Activated CD8-positive, alpha-beta memory T cell treated with anti-CD3 and anti-CD28 coated beads, Interleukin-2, amount 50 U/mL, for 1 hour (primary cell): ENCODE results near the gene CABLES1.
"Not testable (repeated sequence)": the region's sequence is repeated elsewhere in the genome, so short reads cannot be mapped to it uniquely, and the experiment has no call there.

ENCODE experiments used
- DNase-seq: peaks from one replicate; pipeline ENCODE4 v3.0.0-alpha.2; 2020; ENCODE audit errors: extremely low read depth

Gene CABLES1

DNA sequence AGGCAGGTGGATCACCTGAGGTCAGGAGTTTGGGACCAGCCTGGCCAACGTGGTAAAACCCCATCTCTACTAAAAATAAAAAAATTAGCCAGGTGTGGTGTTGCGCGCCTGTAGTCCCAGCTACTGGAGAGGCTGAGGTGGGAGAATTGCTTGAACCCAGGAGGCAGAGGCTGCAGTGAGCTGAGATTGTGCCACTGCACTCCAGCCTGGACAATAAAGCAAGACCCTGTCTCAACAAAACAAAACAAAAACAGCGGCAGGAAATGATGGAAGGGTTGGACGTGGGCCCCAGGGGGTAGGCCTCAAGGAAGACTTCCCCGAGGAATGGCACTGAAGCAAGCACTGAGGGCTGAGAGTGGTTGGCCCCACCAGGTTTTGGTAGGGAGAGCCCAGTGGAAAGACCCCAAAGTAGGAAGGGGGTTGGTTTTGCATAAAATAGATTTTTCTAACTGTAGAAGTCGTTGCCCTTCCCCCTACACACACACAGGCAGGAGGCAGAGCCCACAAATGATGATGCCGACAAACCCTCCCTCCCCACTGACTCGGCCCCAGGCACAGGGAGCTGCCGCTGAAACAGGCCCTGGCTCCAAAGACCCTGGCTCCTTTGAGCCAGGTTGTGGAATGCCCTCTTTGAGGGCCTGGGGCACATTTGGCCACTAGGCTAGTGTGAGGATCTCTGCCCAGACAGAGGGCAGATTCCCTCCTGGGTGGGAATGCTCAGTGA lies 104.8 kb downstream of the CABLES1 start:
- no peak for DNase-seq

GRCh38 chr18:23240609-23240930 lies 105.3 kb downstream of the CABLES1 start:
- DNase-seq, result no peak

GRCh38 chr18:23241833-23242496 lies 106.7 kb downstream of the CABLES1 start:
- DNase-seq, result not testable (repeated sequence)

- no peak for DNase-seq
These were observed 107.9 kb downstream of the CABLES1 start for GRCh38 chr18:23243178-23243577.

DNA sequence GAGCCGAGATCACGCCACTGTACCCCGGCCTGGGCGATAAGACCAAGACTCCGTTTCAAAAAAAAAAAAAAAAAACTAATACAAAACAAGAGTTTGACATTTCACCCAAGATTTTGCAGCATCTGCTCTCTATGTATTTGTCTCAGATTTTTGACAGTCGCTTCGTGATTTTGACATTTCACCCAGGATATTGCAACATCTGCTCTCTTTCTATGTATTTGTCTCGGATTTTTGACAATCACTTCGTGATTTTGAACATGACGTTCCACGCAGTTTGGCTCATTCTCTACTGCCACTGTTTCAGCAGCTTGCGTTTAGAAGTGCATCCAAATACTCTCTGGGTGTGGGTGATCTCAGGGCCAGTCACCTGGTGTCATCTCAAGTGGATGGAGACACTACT lies 108.5 kb downstream of the CABLES1 start:
- no peak for DNase-seq

- no peak for DNase-seq
These were observed 109.1 kb downstream of the CABLES1 start for GRCh38 chr18:23244401-23244800.

DNA sequence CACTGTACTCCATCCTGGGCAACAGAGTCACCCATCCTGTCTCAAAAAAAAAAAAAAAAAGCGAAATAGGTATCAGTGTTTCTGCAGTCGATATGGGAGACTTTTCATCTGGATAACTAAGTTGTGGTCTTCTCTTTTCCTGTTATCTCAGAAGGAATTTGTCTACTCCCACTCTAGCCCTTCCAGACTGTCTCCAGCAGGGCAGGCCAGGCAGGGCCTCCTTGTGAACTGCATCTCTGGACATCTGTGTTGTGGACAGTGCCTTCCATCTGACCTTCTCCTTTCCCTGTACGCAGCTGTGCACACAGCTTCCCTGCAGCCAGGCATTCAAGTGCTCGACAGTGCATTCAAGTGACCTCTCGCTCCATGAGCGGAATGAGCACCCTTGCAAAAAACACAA lies 110.2 kb downstream of the CABLES1 start:
- no peak for DNase-seq

- no peak for DNase-seq
These were observed 112.0 kb downstream of the CABLES1 start for GRCh38 chr18:23247331-23247730.

DNA sequence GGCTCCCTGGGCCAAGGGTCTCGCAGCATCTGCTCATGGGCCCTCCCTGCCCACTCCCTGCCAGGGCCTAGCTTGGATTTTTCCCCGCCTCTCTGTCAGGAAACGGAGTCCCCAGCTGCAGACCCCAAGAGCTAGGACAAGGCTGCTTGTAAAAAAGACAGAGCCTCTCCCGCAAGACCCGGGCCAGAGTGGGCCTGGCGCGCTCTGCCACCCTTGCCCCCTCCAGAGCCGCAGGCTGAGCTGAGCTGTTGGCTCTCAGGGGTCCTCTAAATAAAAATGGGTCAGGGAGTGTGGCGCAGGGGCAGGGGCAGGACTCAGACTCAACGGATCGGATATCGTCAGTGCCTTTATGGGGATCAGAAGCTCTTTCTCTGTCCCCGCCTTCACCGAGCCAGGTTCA lies 112.6 kb downstream of the CABLES1 start:
- DNase-seq, result no peak

DNA sequence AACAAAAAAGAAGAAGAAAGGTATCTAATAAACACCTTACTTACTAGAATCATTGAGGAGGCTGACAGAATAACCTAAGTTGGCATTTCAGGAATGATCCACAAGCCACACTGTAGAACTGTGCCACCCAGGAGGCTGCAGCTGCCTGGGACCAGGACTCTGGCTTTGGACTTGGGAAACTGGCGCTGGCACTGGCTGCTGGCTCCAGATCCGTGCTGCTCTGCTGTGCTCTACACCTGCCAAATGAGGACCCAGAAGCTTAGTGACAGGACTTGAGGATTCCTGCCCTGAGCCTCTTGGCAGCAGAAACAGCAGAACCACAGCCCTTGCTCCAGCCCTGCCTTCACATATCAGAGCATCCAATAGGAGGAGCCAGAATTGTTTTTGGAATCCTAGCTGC lies 113.5 kb downstream of the CABLES1 start:
- DNase-seq, result no peak

DNA sequence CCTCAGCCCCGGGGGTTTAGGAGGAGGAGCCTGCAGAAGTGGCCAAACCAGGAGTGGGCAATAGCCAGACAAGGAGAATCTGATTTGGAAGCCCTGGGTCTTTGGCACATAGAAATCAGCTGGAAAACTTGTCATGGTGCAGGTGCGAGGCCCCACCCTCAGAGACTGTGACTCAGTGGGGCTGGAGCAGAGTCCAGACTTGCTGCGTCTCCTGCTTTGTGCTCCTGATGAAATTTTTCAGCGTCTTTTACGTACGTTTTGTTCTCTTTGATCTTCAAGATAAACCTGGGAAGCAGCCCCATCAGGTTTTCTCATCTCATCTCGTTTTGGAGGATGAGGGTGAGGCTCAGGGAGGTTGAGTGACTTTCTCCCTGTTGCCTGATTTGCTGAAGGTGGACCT lies 114.1 kb downstream of the CABLES1 start:
- DNase-seq, result no peak

DNA sequence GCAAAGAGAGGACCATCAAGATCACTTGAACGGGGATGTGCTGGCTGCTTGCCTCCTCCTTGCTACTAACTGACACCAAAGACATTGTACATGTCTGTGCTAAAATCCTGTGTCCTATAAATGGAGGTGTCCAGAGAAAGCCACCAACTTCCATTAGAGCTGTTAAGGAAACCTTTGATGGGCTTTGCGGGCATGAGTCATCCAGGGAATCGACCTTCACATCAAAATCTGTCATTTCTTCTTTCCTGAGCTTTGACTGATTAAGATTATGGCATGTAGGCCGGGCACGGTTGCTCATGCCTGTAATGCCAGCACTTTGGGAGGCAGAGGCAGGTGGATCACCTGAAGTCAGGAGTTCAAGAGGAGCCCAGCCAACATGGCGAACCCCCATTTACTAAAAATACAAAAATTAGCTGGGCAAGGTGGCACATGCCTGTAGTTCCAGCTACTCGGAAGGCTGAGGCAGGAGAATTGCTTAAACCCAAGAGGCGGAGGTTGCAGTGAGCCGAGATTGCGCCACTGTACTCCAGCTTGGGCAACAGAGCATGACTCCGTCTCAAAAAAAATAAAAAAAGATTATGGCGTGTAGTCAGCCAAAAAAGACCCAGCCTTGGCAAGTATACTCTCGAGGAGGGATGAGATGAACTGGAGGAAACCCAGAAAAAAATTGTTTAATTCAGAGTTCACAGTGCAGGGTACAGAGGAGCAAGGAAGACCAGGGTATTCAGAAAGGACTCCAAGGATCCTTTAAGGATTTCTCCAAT lies 115.8 kb downstream of the CABLES1 start:
- no peak for DNase-seq

DNA sequence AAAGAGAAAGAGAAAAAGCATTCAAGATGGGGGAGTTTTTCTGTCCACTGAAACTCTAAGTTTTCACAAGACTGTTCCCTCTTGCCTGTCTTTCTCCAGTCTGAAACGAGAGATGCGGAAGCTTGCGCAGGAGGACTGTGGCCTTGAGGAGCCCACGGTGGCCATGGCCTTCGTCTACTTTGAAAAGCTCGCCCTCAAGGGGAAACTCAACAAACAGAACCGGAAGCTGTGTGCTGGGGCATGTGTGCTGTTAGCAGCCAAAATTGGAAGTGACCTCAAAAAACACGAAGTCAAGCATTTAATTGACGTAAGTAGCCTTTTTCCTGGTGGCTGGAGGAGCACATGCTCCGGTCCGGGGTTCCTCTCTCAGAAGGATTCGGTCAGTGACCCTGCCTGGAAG lies 118.3 kb downstream of the CABLES1 start:
- DNase-seq, result no peak

DNA sequence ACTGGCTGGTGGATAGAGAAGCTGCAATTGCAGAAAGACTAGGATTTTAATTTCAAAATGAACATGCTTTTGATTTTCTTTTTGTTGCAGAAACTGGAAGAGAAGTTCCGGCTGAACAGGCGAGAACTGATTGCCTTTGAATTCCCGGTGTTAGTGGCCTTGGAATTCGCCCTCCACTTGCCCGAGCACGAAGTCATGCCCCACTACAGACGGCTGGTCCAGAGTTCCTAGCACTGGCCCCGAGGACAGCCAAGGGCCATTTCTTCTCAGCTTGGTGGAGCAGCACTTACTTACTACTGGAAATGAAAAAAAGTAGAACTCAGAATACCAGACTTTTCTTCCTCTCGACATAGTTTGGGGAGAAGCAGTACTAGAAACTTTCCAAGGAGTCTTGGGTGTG lies 121.9 kb downstream of the CABLES1 start:
- no peak for DNase-seq

DNA sequence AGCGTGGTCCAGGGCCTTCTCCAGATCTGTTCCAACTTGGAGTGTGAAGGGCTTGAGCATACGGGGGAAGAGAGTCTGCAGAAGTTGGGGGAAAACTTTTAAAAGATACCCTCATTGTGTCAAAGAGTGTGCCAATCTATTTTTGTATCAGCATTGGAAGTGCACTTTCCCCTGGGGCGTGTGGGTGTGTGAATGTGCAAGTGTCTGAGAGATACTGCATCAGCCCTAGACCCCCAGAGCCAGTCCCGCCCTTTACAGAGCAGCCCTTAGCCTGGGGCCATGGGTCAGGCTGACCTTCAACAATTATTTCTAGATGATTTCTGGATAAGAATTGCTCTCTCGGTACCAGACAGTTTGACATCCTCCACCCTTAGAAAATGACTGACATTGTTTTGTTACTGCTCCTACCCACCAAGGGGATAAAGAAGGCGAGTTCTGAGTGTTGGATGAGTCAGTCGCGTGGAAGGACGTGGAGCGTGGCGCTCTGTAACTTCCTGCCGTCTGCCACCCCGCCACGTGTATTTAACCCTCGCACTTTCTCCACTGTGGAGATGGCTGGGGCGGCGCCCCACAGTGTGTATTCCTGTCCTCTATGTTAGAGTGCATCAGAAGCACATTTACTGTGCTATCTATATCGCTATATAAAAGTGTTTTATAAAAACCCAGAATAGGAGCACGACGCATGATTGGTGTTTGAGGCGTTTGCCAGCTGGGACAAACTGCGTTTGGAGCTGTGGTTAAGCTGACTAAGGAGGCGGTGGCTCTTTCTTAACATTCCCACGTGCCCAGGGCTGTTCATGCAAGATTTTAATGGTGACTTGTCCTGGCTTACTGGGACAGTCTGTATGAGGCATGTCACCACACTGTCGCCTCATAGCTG lies 122.6 kb downstream of the CABLES1 start:
- no peak for DNase-seq

- DNase-seq, result no peak
These were observed 123.5 kb downstream of the CABLES1 start for GRCh38 chr18:23258566-23259469.

DNA sequence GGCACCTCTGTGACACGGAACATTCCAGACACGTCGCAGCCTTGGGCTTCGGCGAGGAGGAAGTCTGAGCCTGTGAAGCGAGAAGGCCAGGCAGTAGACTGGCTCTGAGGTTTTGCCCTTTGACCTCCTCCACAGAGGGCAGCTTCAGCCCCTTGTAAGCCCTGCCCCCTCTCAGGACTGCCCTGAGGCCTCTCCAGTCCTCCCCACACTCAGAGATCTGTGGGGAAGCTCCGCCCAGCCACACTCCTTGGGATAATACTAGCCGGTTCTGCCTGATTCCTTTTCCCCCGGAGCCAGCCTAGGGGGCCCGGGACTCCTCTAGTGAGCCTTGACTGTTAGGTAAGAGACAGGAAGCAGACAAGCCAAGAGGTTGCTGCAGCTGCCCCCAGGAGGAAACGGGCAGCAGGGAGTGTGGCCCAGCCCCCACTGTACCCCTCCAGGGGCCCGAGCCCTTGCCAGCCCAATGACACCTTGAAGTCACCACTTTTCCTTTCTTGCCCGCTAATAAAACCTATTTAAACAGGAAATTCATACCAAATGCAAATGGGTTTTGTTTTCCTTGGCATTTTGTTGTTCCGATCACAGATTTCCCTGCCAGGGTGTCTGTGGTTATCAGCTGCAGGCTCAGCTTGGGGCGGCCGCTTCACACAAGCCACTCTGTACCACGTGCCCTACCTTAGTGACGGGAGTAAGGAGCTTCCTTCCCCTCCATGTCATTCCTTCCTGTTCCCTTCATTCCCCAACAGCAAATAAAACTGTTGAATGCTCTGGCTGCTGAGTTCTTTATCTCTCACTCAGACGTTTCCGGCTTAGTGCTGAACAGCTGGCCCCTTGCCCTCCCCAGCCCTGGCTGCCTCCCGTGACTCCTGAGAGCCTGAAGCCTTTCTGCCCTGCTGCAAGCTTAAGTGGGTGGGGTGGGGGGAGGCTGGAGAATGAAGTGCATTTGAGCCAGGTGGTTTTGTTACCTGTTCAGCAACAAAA lies 124.7 kb downstream of the CABLES1 start:
- no peak for DNase-seq

GRCh38 chr18:23260926-23261590 lies 125.8 kb downstream of the CABLES1 start:
- DNase-seq, result no peak

GRCh38 chr18:23263551-23264235 lies 128.4 kb downstream of the CABLES1 start:
- no peak for DNase-seq
